ENCODE data around the gene TTLL9. TPM values are rescaled to one million over a fixed set of nuclear protein-coding genes. Genes with fewer than 3 reads are reported as not detected.

Gene TTLL9
- total and polyA plus RNA-seq, 2 donors (not counting 1 experiment from before 2014, with no cell fraction given) = 0.74 to 0.76 TPM

GRCh38 chr20:31883829-31884228, 13.4 kb downstream of the TTLL9 start:
- Histone ChIP-seq H3K9ac (ENCODE audit: low read length) (no peak overlapping the region), H3K4me1 (ENCODE audit: control insufficient read depth in 2 of 2, insufficient read depth in 2 of 2, low read length in 2 of 2) (peaks cover 8 to 11% of the 10 kb centered on the region in 2 donors), H3K36me3 (replicated peaks in 1 of 2; ENCODE audit: control extremely low read depth in 1 of 2, control insufficient read depth in 1 of 2, extremely low read depth in 1 of 2, insufficient read depth in 2 of 2, low read length in 1 of 2) (no peaks in the 10 kb centered on the region), H4K20me1 (ENCODE audit: control insufficient read depth, insufficient read depth, low read length, poor library complexity, severe bottlenecking) (no peaks in the 10 kb centered on the region), H3K27me3 (replicated peaks in 1 of 4; ENCODE audit: control extremely low read depth in 1 of 4, control insufficient read depth in 3 of 4, insufficient read depth in 4 of 4, low read length in 3 of 4) (no peaks in the 10 kb centered on the region), H3K4me2 (replicated peaks; ENCODE audit: low read depth, low read length, poor library complexity, severe bottlenecking) (no peak overlapping the region), H3K79me2 (ENCODE audit: control insufficient read depth, insufficient read depth, low read length) (no peaks in the 10 kb centered on the region), H2AFZ (ENCODE audit: insufficient read depth, low read depth, low read length, poor library complexity, severe bottlenecking) (no peak overlapping the region), H3K9me3 (ENCODE audit: control extremely low read depth in 1 of 3, control insufficient read depth in 2 of 3, insufficient read depth in 1 of 3, low read length in 2 of 3) (no peaks in the 10 kb centered on the region), H3K27ac (ENCODE audit: low read length in 2 of 2) (no peak overlapping the region), H3K4me3 (ENCODE audit: control extremely low read depth in 1 of 5, extremely low read depth in 1 of 5, insufficient read depth in 1 of 5, low read depth in 2 of 5, low read length in 4 of 5) (no peak overlapping the region)
- H3K4me3 Mint-ChIP-seq = no peak overlapping the region
- H3K4me1 Mint-ChIP-seq = peaks cover 13% of the 10 kb centered on the region
- CTCF ChIA-PET = no interaction called here
- no peaks in the 10 kb centered on the region for H3K9me3 Mint-ChIP-seq (ENCODE audit: insufficient read depth)
- no peaks in the 10 kb centered on the region for H3K27me3 Mint-ChIP-seq
- intact Hi-C loops (cut with micrococcal nuclease) = no loop called here
- POLR2A ChIA-PET = no interaction called here
- DNase-seq = no peak
- no peak overlapping the region for H3K27ac Mint-ChIP-seq
- TF ChIP-seq EZH2 (IDR thresholded peaks at IDR 0.05; ENCODE audit: borderline replicate concordance, insufficient read depth, low read depth, low read length, poor library complexity, severe bottlenecking) = no peak
- no peak for TF ChIP-seq CTCF (IDR thresholded peaks at IDR 0.05)
- ATAC-seq (ENCODE audit: low read depth) = no peak

- peaks cover 10 to 12% of the 10 kb centered on the region in 2 donors for H3K4me1 ChIP-seq (ENCODE audit: control insufficient read depth in 2 of 2, insufficient read depth in 2 of 2, low read length in 2 of 2)
- H3K36me3 ChIP-seq (replicated peaks in 1 of 2; ENCODE audit: control extremely low read depth in 1 of 2, control insufficient read depth in 1 of 2, extremely low read depth in 1 of 2, insufficient read depth in 2 of 2, low read length in 1 of 2) = no peaks in the 10 kb centered on the region
- no peak overlapping the region for H3K4me2 ChIP-seq (replicated peaks; ENCODE audit: low read depth, low read length, poor library complexity, severe bottlenecking)
- ATAC-seq (ENCODE audit: low read depth) (no peak), DNase-seq (no peak)
- Mint-ChIP-seq H3K27me3 (no peaks in the 10 kb centered on the region), H3K4me3 (no peak overlapping the region), H3K27ac (no peak overlapping the region), H3K4me1 (peaks cover 7% of the 10 kb centered on the region), H3K9me3 (ENCODE audit: insufficient read depth) (no peaks in the 10 kb centered on the region)
- no peaks in the 10 kb centered on the region for H3K27me3 ChIP-seq (replicated peaks in 1 of 4; ENCODE audit: control extremely low read depth in 1 of 4, control insufficient read depth in 3 of 4, insufficient read depth in 4 of 4, low read length in 3 of 4)
- H4K20me1 ChIP-seq (ENCODE audit: control insufficient read depth, insufficient read depth, low read length, poor library complexity, severe bottlenecking) = no peaks in the 10 kb centered on the region
- no peak overlapping the region for H3K4me3 ChIP-seq (ENCODE audit: control extremely low read depth in 1 of 5, extremely low read depth in 1 of 5, insufficient read depth in 1 of 5, low read depth in 2 of 5, low read length in 4 of 5)
- POLR2A ChIA-PET = no interaction called here
- CTCF ChIA-PET = interaction anchor here (0.6 to 1.1 kb wide), 2 partner anchors 40 to 200 kb away, joined by 3 read pairs; no protein-coding TSS in a partner anchor
- no peak overlapping the region for H3K27ac ChIP-seq (ENCODE audit: low read length in 2 of 2)
- H3K9ac ChIP-seq (ENCODE audit: low read length) = no peak overlapping the region
- peaks cover 0 to 4% (median 0%) of the 10 kb centered on the region in 3 donors for H3K9me3 ChIP-seq (ENCODE audit: control extremely low read depth in 1 of 3, control insufficient read depth in 2 of 3, insufficient read depth in 1 of 3, low read length in 2 of 3)
- H3K79me2 ChIP-seq (ENCODE audit: control insufficient read depth, insufficient read depth, low read length) = no peaks in the 10 kb centered on the region
- WGBS (ENCODE audit: insufficient coverage) = 95% methylated on average over 6 of the region's 8 CpGs
- intact Hi-C loops (cut with micrococcal nuclease) = no loop called here
- H2AFZ ChIP-seq (ENCODE audit: insufficient read depth, low read depth, low read length, poor library complexity, severe bottlenecking) = no peak overlapping the region
- TF ChIP-seq CTCF (IDR thresholded peaks at IDR 0.05) (no peak), EZH2 (IDR thresholded peaks at IDR 0.05; ENCODE audit: borderline replicate concordance, insufficient read depth, low read depth, low read length, poor library complexity, severe bottlenecking) (no peak)
These were observed 20.2 kb downstream of the TTLL9 start for GRCh38 chr20:31890646-31891045.

All from B cell (primary cell).